HG03457 (cell line): ENCODE results near the gene FOXF1.

Source experiments
- ATAC-seq: cut with Tn5 transposase; IDR thresholded peaks from one replicate; pipeline ENCODE4 v1.9.1; 2021; ENCODE audit warnings: moderate number of reproducible peaks; ENCODE audit not compliant: unreplicated experiment

FOXF1 gene

GRCh38 chr16:86554599-86554916 is 44.2 kb downstream of the FOXF1 start:
- no peak for ATAC-seq

GRCh38 chr16:86554917-86555703 is 44.8 kb downstream of the FOXF1 start, which contains the start of gene MTHFSD:
TSS of gene MTHFSD (minus strand) at chr16:86555235. CDS start at chr16:86555184, 51 bp downstream.
- ATAC-seq, result peak; percentile 60

- ATAC-seq, result no peak
Observed at GRCh38 chr16:86555704-86556075, 45.4 kb downstream of the FOXF1 start.

- no peak for ATAC-seq
Observed at GRCh38 chr16:86556576-86556975, 46.2 kb downstream of the FOXF1 start.

- no peak for ATAC-seq
Observed at GRCh38 chr16:86557587-86557986, 47.3 kb downstream of the FOXF1 start.

- no peak for ATAC-seq
Observed at GRCh38 chr16:86558355-86559193, 48.2 kb downstream of the FOXF1 start.

- ATAC-seq, result no peak
Observed at GRCh38 chr16:86559802-86560305, 49.5 kb downstream of the FOXF1 start.

- no peak for ATAC-seq
Observed at GRCh38 chr16:86562356-86562755, 52.0 kb downstream of the FOXF1 start.

GRCh38 chr16:86563469-86564345 is 53.4 kb downstream of the FOXF1 start:
- ATAC-seq, result no peak
